Suppressor macrophage treated with lipopolysaccharide for 4 hours (primary cell): ENCODE data around the gene SLC35E3.
"Not testable (repeated sequence)": the region's sequence is repeated elsewhere in the genome, so short reads cannot be mapped to it uniquely, and the experiment has no call there.

Experiments used
- DNase-seq: peaks from one replicate; pipeline ENCODE4 v3.0.0-alpha.2; 2020

Gene SLC35E3

GRCh38 chr12:68815232-68815927, 69.4 kb downstream of the SLC35E3 start:
- DNase-seq, result no peak

GRCh38 chr12:68815928-68816800, 70.2 kb downstream of the SLC35E3 start:
- DNase-seq, result no peak

- DNase-seq, result not testable (repeated sequence)
Measured at GRCh38 chr12:68819481-68819880, 73.5 kb downstream of the SLC35E3 start.

DNA sequence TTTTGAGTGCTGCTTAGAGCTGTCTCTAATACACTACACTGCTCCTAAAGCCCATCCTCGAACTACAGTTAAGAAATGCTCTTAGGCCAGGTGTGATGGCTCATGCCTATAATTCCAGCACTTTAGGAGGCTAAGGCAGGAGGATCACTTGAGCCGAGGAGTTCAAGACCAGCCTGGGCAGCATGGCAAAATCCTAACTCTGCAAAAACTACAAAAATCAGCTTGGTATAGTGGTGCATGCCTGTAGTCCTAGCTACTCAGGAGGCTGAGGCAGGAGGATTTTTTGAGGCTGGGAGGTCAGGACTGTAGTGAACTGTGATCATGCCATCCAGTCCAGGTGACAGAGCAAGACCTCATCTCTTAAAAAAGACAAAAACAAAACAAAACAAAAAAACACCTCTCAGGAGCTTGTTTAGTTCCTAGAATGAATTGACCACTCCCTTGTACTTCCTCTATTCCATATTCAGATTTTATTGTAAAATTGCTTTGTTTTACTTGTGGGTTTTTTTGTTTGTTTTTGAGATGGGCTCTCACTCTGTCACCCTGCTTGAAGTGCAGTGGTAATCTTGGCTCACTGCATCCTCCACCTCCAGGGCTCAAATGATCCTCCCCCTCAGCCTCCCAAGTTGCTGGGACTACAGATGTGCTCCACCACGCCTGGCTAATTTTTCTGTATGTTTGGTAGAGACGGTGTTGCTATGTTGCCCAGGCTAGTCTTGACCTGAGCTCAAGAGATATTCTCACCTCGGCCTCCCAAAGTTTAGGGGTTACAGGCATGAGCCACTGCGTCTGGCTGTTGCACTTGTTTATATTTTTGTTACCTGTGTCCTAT, 75.6 kb downstream of the SLC35E3 start:
- no peak for DNase-seq

DNA sequence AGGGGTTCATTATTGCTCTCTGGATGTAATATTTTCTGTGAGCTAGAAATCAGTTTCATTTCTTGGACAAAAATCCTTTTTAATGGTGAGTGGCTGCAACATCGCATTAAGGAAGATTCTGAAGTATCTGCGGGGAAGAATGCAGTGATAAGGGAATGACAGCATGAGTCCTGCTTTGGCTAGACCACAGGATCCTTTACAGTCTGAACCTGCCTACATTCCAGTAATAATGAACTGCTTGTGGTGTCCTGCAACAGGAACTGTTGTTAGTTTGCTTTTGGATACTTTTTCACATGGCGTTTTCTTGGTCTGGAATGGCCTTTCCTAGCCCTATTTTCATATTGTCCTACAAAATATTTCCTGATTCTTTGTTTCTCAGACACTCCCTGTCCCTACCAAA, 77.7 kb downstream of the SLC35E3 start:
- DNase-seq, result no peak

GRCh38 chr12:68824131-68824530, 78.2 kb downstream of the SLC35E3 start:
- no peak for DNase-seq

DNA sequence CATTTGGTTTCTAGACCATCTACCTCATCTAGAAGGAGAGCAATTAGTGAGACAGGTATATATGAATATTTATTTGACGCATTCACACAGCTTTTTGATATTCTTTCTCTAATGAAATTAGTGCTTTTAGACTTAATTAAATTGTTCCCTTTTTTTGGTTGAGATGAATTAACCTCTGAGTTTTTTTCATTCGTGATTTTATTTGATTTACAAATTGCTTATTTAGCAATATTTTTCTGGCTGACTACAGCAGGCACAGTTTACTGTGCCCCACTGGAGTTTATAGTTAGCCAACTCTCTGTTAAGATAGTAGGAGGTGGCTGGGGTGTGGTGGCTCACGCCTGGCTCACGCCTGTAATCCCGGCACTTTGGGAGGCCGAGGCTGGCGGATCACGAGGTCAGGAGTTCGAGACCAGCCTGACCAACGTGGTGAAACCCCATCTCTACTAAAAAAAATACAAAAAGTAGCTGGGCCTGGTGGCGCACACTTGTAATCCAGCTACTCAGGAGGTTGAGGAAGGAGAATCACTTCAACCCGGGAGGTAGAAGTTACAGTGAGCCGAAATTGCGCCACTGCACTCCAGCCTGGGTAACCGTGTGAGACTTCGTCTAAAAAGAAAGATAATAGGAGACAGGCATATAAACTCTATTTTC, 78.7 kb downstream of the SLC35E3 start:
- DNase-seq, result no peak

GRCh38 chr12:68825569-68826217, 79.7 kb downstream of the SLC35E3 start:
- DNase-seq, result no peak

DNA sequence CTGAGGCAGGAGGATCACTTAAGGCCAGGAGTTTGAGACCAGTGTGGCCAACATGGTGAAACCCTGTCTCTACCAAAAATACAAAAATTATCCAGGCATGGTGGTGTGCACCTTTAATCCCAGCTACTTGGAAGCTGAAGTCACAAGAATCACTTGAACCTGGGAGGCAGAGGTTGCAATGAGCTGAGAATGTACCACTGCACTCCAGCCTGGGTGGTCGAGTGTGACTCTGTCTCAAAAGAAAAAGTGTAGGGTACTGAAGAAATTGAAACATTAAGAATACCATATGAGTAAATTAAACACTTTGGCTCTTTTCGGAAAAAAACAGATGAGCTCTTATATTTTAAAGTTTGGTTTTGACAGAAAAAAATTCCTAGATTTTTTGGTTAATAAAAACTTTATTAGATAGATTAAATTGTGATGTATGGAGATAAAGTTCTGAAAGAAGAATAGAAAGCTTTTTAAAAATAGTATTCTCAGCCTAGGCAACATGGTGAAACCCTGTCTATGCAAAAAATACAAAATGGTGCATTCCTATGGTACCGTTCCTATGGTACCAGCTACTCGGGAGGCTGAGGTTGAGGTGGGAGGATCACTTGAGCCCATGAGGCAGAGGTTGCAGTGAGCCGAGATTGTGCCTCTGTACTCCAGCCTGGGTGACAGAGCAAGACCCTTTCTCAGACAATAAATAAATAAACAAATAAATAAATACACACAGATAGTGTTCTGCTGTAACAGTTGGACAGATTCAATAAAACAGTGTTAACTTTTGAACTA, 82.1 kb downstream of the SLC35E3 start:
- no peak for DNase-seq

DNA sequence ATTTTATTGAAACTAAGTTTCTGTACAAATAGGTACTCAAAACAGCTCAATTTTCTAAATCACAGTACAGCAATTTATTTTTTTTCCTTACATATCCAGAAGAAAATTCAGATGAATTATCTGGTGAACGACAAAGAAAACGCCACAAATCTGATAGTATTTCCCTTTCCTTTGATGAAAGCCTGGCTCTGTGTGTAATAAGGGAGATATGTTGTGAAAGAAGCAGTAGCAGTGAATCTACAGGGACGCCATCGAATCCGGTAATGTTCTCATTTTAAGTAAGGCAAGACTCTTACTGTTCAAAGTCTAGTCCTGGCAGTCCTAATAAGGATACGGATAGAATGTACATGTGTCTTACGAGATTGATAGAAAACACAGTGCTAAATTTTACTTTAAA, 82.7 kb downstream of the SLC35E3 start:
- no peak for DNase-seq
